ENCODE results near the gene SNTG2. TPM values are rescaled to one million over a fixed set of nuclear protein-coding genes. Genes with fewer than 3 reads are reported as not detected.

SNTG2 gene
- polyA plus RNA-seq, 2 donors = 0.26 to 0.33 TPM

- no peak overlapping the region for H3K27ac ChIP-seq (ENCODE audit: low read depth in 2 of 2, low read length in 1 of 2)
- 63 to 66% methylated on average over 10 of the region's 10 CpGs for WGBS, 2 donors
- H3K4me3 ChIP-seq (ENCODE audit: low read depth in 1 of 2, low read length in 2 of 2) = no peak overlapping the region
- peaks cover 1 to 8% of the 10 kb centered on the region in 2 donors for H3K9me3 ChIP-seq (ENCODE audit: control insufficient read depth in 2 of 2, insufficient read depth in 1 of 2, low read depth in 1 of 2, low read length in 1 of 2)
- H3K36me3 ChIP-seq (ENCODE audit: control insufficient read depth in 2 of 2, insufficient read depth in 2 of 2, low read length in 1 of 2) = no peaks in the 10 kb centered on the region
- H3K27me3 ChIP-seq (ENCODE audit: control insufficient read depth in 1 of 2, insufficient read depth in 2 of 2, low read length in 2 of 2) = no peaks in the 10 kb centered on the region
- no peaks in the 10 kb centered on the region for H3K4me1 ChIP-seq (ENCODE audit: control insufficient read depth in 2 of 2, insufficient read depth in 2 of 2, low read length in 1 of 2)
Observed at GRCh38 chr2:1283871-1284270, 333.2 kb downstream of the SNTG2 start.

GRCh38 chr2:1286929-1287328 lies 336.3 kb downstream of the SNTG2 start:
- H3K27me3 ChIP-seq (ENCODE audit: control insufficient read depth in 1 of 2, insufficient read depth in 2 of 2, low read length in 2 of 2) = no peaks in the 10 kb centered on the region
- H3K27ac ChIP-seq (ENCODE audit: low read depth in 2 of 2, low read length in 1 of 2) = no peak overlapping the region
- peaks cover 4 to 8% of the 10 kb centered on the region in 2 donors for H3K9me3 ChIP-seq (ENCODE audit: control insufficient read depth in 2 of 2, insufficient read depth in 1 of 2, low read depth in 1 of 2, low read length in 1 of 2)
- H3K4me1 ChIP-seq (ENCODE audit: control insufficient read depth in 2 of 2, insufficient read depth in 2 of 2, low read length in 1 of 2) = no peaks in the 10 kb centered on the region
- no peak overlapping the region for H3K4me3 ChIP-seq (ENCODE audit: low read depth in 1 of 2, low read length in 2 of 2)
- WGBS, 2 donors = 62 to 64% methylated on average over 4 of the region's 4 CpGs
- H3K36me3 ChIP-seq (ENCODE audit: control insufficient read depth in 2 of 2, insufficient read depth in 2 of 2, low read length in 1 of 2) = no peaks in the 10 kb centered on the region

- WGBS, 2 donors = 89% methylated on average over 20 of the region's 20 CpGs
- H3K4me3 ChIP-seq (ENCODE audit: low read depth in 1 of 2, low read length in 2 of 2) = no peak overlapping the region
- H3K27ac ChIP-seq (ENCODE audit: low read depth in 2 of 2, low read length in 1 of 2) = no peak overlapping the region
- no peaks in the 10 kb centered on the region for H3K4me1 ChIP-seq (ENCODE audit: control insufficient read depth in 2 of 2, insufficient read depth in 2 of 2, low read length in 1 of 2)
- no peaks in the 10 kb centered on the region for H3K36me3 ChIP-seq (ENCODE audit: control insufficient read depth in 2 of 2, insufficient read depth in 2 of 2, low read length in 1 of 2)
- no peaks in the 10 kb centered on the region for H3K27me3 ChIP-seq (ENCODE audit: control insufficient read depth in 1 of 2, insufficient read depth in 2 of 2, low read length in 2 of 2)
- peaks cover 4 to 8% of the 10 kb centered on the region in 2 donors for H3K9me3 ChIP-seq (ENCODE audit: control insufficient read depth in 2 of 2, insufficient read depth in 1 of 2, low read depth in 1 of 2, low read length in 1 of 2)
Observed at GRCh38 chr2:1287427-1287826, 336.8 kb downstream of the SNTG2 start.

- Histone ChIP-seq H3K27ac (ENCODE audit: low read depth in 2 of 2, low read length in 1 of 2) (no peak overlapping the region), H3K4me1 (ENCODE audit: control insufficient read depth in 2 of 2, insufficient read depth in 2 of 2, low read length in 1 of 2) (no peaks in the 10 kb centered on the region), H3K9me3 (ENCODE audit: control insufficient read depth in 2 of 2, insufficient read depth in 1 of 2, low read depth in 1 of 2, low read length in 1 of 2) (peaks cover 2 to 8% of the 10 kb centered on the region in 2 donors), H3K4me3 (ENCODE audit: low read depth in 1 of 2, low read length in 2 of 2) (no peak overlapping the region), H3K27me3 (ENCODE audit: control insufficient read depth in 1 of 2, insufficient read depth in 2 of 2, low read length in 2 of 2) (no peaks in the 10 kb centered on the region), H3K36me3 (ENCODE audit: control insufficient read depth in 2 of 2, insufficient read depth in 2 of 2, low read length in 1 of 2) (no peaks in the 10 kb centered on the region)
- 89 to 92% methylated on average over 13 of the region's 13 CpGs for WGBS, 2 donors
Observed at GRCh38 chr2:1294900-1295299, 344.3 kb downstream of the SNTG2 start.

GRCh38 chr2:1295740-1296139 lies 345.1 kb downstream of the SNTG2 start:
- 94% methylated on average over 9 of the region's 9 CpGs for WGBS, 2 donors
- H3K9me3 ChIP-seq (ENCODE audit: control insufficient read depth in 2 of 2, insufficient read depth in 1 of 2, low read depth in 1 of 2, low read length in 1 of 2) = peaks cover 2 to 8% of the 10 kb centered on the region in 2 donors
- H3K27me3 ChIP-seq (ENCODE audit: control insufficient read depth in 1 of 2, insufficient read depth in 2 of 2, low read length in 2 of 2) = no peaks in the 10 kb centered on the region
- H3K4me3 ChIP-seq (ENCODE audit: low read depth in 1 of 2, low read length in 2 of 2) = no peak overlapping the region
- no peaks in the 10 kb centered on the region for H3K36me3 ChIP-seq (ENCODE audit: control insufficient read depth in 2 of 2, insufficient read depth in 2 of 2, low read length in 1 of 2)
- H3K27ac ChIP-seq (ENCODE audit: low read depth in 2 of 2, low read length in 1 of 2) = no peak overlapping the region
- no peaks in the 10 kb centered on the region for H3K4me1 ChIP-seq (ENCODE audit: control insufficient read depth in 2 of 2, insufficient read depth in 2 of 2, low read length in 1 of 2)

- no peak overlapping the region for H3K27ac ChIP-seq (ENCODE audit: low read depth in 2 of 2, low read length in 1 of 2)
- H3K36me3 ChIP-seq (ENCODE audit: control insufficient read depth in 2 of 2, insufficient read depth in 2 of 2, low read length in 1 of 2) = no peaks in the 10 kb centered on the region
- 78 to 81% methylated on average over 17 of the region's 17 CpGs for WGBS, 2 donors
- peaks cover 2 to 8% of the 10 kb centered on the region in 2 donors for H3K9me3 ChIP-seq (ENCODE audit: control insufficient read depth in 2 of 2, insufficient read depth in 1 of 2, low read depth in 1 of 2, low read length in 1 of 2)
- no peaks in the 10 kb centered on the region for H3K4me1 ChIP-seq (ENCODE audit: control insufficient read depth in 2 of 2, insufficient read depth in 2 of 2, low read length in 1 of 2)
- no peak overlapping the region for H3K4me3 ChIP-seq (ENCODE audit: low read depth in 1 of 2, low read length in 2 of 2)
- no peaks in the 10 kb centered on the region for H3K27me3 ChIP-seq (ENCODE audit: control insufficient read depth in 1 of 2, insufficient read depth in 2 of 2, low read length in 2 of 2)
Observed at GRCh38 chr2:1297372-1298159, 346.9 kb downstream of the SNTG2 start.

GRCh38 chr2:1299043-1299442 lies 348.4 kb downstream of the SNTG2 start:
- H3K9me3 ChIP-seq (ENCODE audit: control insufficient read depth in 2 of 2, insufficient read depth in 1 of 2, low read depth in 1 of 2, low read length in 1 of 2) = peaks cover 2 to 8% of the 10 kb centered on the region in 2 donors
- 73 to 78% methylated on average over 6 of the region's 6 CpGs for WGBS, 2 donors
- no peak overlapping the region for H3K27ac ChIP-seq (ENCODE audit: low read depth in 2 of 2, low read length in 1 of 2)
- H3K4me3 ChIP-seq (ENCODE audit: low read depth in 1 of 2, low read length in 2 of 2) = no peak overlapping the region
- no peaks in the 10 kb centered on the region for H3K27me3 ChIP-seq (ENCODE audit: control insufficient read depth in 1 of 2, insufficient read depth in 2 of 2, low read length in 2 of 2)
- H3K4me1 ChIP-seq (ENCODE audit: control insufficient read depth in 2 of 2, insufficient read depth in 2 of 2, low read length in 1 of 2) = no peaks in the 10 kb centered on the region
- no peaks in the 10 kb centered on the region for H3K36me3 ChIP-seq (ENCODE audit: control insufficient read depth in 2 of 2, insufficient read depth in 2 of 2, low read length in 1 of 2)

- no peak overlapping the region for H3K27ac ChIP-seq (ENCODE audit: low read depth in 2 of 2, low read length in 1 of 2)
- WGBS, 2 donors = 88 to 90% methylated on average over 9 of the region's 9 CpGs
Observed at GRCh38 chr2:1300284-1300683, 349.6 kb downstream of the SNTG2 start.

GRCh38 chr2:1301056-1301455 lies 350.4 kb downstream of the SNTG2 start:
- 89 to 90% methylated on average over 5 of the region's 5 CpGs for WGBS, 2 donors
- peaks cover 0 to 2% of the 10 kb centered on the region in 2 donors for H3K9me3 ChIP-seq (ENCODE audit: control insufficient read depth in 2 of 2, insufficient read depth in 1 of 2, low read depth in 1 of 2, low read length in 1 of 2)
- no peak overlapping the region for H3K27ac ChIP-seq (ENCODE audit: low read depth in 2 of 2, low read length in 1 of 2)
- no peaks in the 10 kb centered on the region for H3K4me1 ChIP-seq (ENCODE audit: control insufficient read depth in 2 of 2, insufficient read depth in 2 of 2, low read length in 1 of 2)
- no peak overlapping the region for H3K4me3 ChIP-seq (ENCODE audit: low read depth in 1 of 2, low read length in 2 of 2)
- H3K27me3 ChIP-seq (ENCODE audit: control insufficient read depth in 1 of 2, insufficient read depth in 2 of 2, low read length in 2 of 2) = no peaks in the 10 kb centered on the region
- no peaks in the 10 kb centered on the region for H3K36me3 ChIP-seq (ENCODE audit: control insufficient read depth in 2 of 2, insufficient read depth in 2 of 2, low read length in 1 of 2)

More at GRCh38 chr2:1300284-1300683, 349.6 kb downstream of the SNTG2 start:
- H3K27me3 ChIP-seq (ENCODE audit: control insufficient read depth in 1 of 2, insufficient read depth in 2 of 2, low read length in 2 of 2) = no peaks in the 10 kb centered on the region
- H3K4me3 ChIP-seq (ENCODE audit: low read depth in 1 of 2, low read length in 2 of 2) = no peak overlapping the region
- H3K4me1 ChIP-seq (ENCODE audit: control insufficient read depth in 2 of 2, insufficient read depth in 2 of 2, low read length in 1 of 2) = no peaks in the 10 kb centered on the region
- peaks cover 2 to 6% of the 10 kb centered on the region in 2 donors for H3K9me3 ChIP-seq (ENCODE audit: control insufficient read depth in 2 of 2, insufficient read depth in 1 of 2, low read depth in 1 of 2, low read length in 1 of 2)
- no peaks in the 10 kb centered on the region for H3K36me3 ChIP-seq (ENCODE audit: control insufficient read depth in 2 of 2, insufficient read depth in 2 of 2, low read length in 1 of 2)
